ENCODE measurements around the gene CRACDL. TPM values are rescaled to one million over a fixed set of nuclear protein-coding genes. Genes with fewer than 3 reads are reported as not detected.

The CRACDL gene
- total RNA-seq, 1 experiment from 2014 or later: not detected

GRCh38 chr2:98866033-98866432 is 70.0 kb downstream of the CRACDL start:
- ChIA-PET CTCF (no interaction called here), POLR2A (ENCODE audit: unreplicated experiment) (no interaction called here)
- ATAC-seq (no peak), DNase-seq (no peak)
- Histone ChIP-seq H3K79me2 (ENCODE audit: low read length) (no peaks in the 10 kb centered on the region), H3K9ac (ENCODE audit: low read length) (no peak overlapping the region), H3K4me3 (ENCODE audit: low read length) (no peak overlapping the region), H3K36me3 (ENCODE audit: low read depth, low read length) (no peaks in the 10 kb centered on the region), H2AFZ (ENCODE audit: low read length) (no peak overlapping the region), H3K4me2 (ENCODE audit: low read length) (peak overlapping the region; percentile 50), H3K9me3 (ENCODE audit: low read length) (no peaks in the 10 kb centered on the region; the same call in 1 of the 2 replicates), H3K27ac (ENCODE audit: low read length) (peak overlapping the region; percentile 39), H3K4me1 (ENCODE audit: insufficient read depth, low read length) (peaks cover 44% of the 10 kb centered on the region), H3K27me3 (ENCODE audit: low read length) (no peaks in the 10 kb centered on the region), H3K9me2 (replicated peaks; ENCODE audit: low read length) (no peaks in the 10 kb centered on the region), H3F3A (ENCODE audit: low read length, unreplicated experiment) (no peaks in the 10 kb centered on the region), H4K20me1 (ENCODE audit: low read length) (no peaks in the 10 kb centered on the region)
- BruUV-seq (replicated peaks): no TSS peak
- intact Hi-C loops (cut with micrococcal nuclease): loop anchor here (10.0 kb wide), 1 partner anchor 49 kb away; no protein-coding TSS in a partner anchor
- TF ChIP-seq CTCF (conservative IDR thresholded peaks at IDR 0.05; ENCODE audit: low read depth, low read length) (no peak), EZH2phosphoT487 (IDR thresholded peaks at IDR 0.05; ENCODE audit: borderline replicate concordance, low read length) (no peak), EZH2 (IDR thresholded peaks at IDR 0.05; ENCODE audit: low read length, unreplicated experiment) (no peak)

- BruUV-seq (replicated peaks): no TSS peak
- H3K36me3 ChIP-seq (ENCODE audit: low read depth, low read length): no peaks in the 10 kb centered on the region; the same call in 1 of the 2 replicates
- H4K20me1 ChIP-seq (ENCODE audit: low read length): no peaks in the 10 kb centered on the region
- H3K4me1 ChIP-seq (ENCODE audit: insufficient read depth, low read length): peaks cover 16% of the 10 kb centered on the region
- H3F3A ChIP-seq (ENCODE audit: low read length, unreplicated experiment): no peaks in the 10 kb centered on the region
- no peaks in the 10 kb centered on the region for H3K79me2 ChIP-seq (ENCODE audit: low read length)
- intact Hi-C loops (cut with micrococcal nuclease): loop anchor here (10.0 kb wide), 1 partner anchor 53 kb away; no protein-coding TSS in a partner anchor
- DNase-seq (no peak), ATAC-seq (no peak)
- no peak overlapping the region for H3K4me2 ChIP-seq (ENCODE audit: low read length)
- no peak for TF ChIP-seq EZH2 (IDR thresholded peaks at IDR 0.05; ENCODE audit: low read length, unreplicated experiment)
- TF ChIP-seq EZH2phosphoT487 (IDR thresholded peaks at IDR 0.05; ENCODE audit: borderline replicate concordance, low read length): no peak
- TF ChIP-seq CTCF (conservative IDR thresholded peaks at IDR 0.05; ENCODE audit: low read depth, low read length): no peak
- no peak overlapping the region for H2AFZ ChIP-seq (ENCODE audit: low read length)
- ChIA-PET CTCF (interaction anchor here (0.8 kb wide), 1 partner anchor 19 kb away, joined by 5 read pairs; no protein-coding TSS in a partner anchor), POLR2A (ENCODE audit: unreplicated experiment) (no interaction called here)
- H3K9me2 ChIP-seq (replicated peaks; ENCODE audit: low read length): no peaks in the 10 kb centered on the region
- H3K9ac ChIP-seq (ENCODE audit: low read length): no peak overlapping the region
- peaks cover 9% of the 10 kb centered on the region; the same call in 1 of the 2 replicates for H3K9me3 ChIP-seq (ENCODE audit: low read length)
- H3K27me3 ChIP-seq (ENCODE audit: low read length): no peaks in the 10 kb centered on the region
- H3K4me3 ChIP-seq (ENCODE audit: low read length): no peak overlapping the region
- no peak overlapping the region for H3K27ac ChIP-seq (ENCODE audit: low read length)
Measured at GRCh38 chr2:98861601-98862000, 74.4 kb downstream of the CRACDL start.

- DNase-seq (no peak), ATAC-seq (no peak)
- ChIA-PET POLR2A (ENCODE audit: unreplicated experiment) (no interaction called here), CTCF (no interaction called here)
- Histone ChIP-seq H3K9me3 (ENCODE audit: low read length) (peaks cover 9% of the 10 kb centered on the region; the same call in 1 of the 2 replicates), H3F3A (ENCODE audit: low read length, unreplicated experiment) (no peaks in the 10 kb centered on the region), H3K9ac (ENCODE audit: low read length) (no peak overlapping the region), H3K4me2 (ENCODE audit: low read length) (no peak overlapping the region), H2AFZ (ENCODE audit: low read length) (no peak overlapping the region), H3K79me2 (ENCODE audit: low read length) (no peaks in the 10 kb centered on the region), H3K36me3 (ENCODE audit: low read depth, low read length) (no peaks in the 10 kb centered on the region; the same call in 1 of the 2 replicates), H3K4me3 (ENCODE audit: low read length) (no peak overlapping the region), H3K9me2 (replicated peaks; ENCODE audit: low read length) (no peaks in the 10 kb centered on the region), H3K27ac (ENCODE audit: low read length) (no peak overlapping the region), H3K27me3 (ENCODE audit: low read length) (no peaks in the 10 kb centered on the region), H3K4me1 (ENCODE audit: insufficient read depth, low read length) (no peaks in the 10 kb centered on the region), H4K20me1 (ENCODE audit: low read length) (no peaks in the 10 kb centered on the region)
- no TSS peak for BruUV-seq (replicated peaks)
- intact Hi-C loops (cut with micrococcal nuclease): no loop called here
- TF ChIP-seq EZH2 (IDR thresholded peaks at IDR 0.05; ENCODE audit: low read length, unreplicated experiment) (no peak), EZH2phosphoT487 (IDR thresholded peaks at IDR 0.05; ENCODE audit: borderline replicate concordance, low read length) (no peak), CTCF (conservative IDR thresholded peaks at IDR 0.05; ENCODE audit: low read depth, low read length) (no peak)
Measured at GRCh38 chr2:98859323-98859722, 76.7 kb downstream of the CRACDL start.

Measured in PC-3 (cell line).